K562 (cell line): Measurements from ENCODE around the gene TMEM187. TPM values are rescaled to one million over a fixed set of nuclear protein-coding genes. Genes with fewer than 3 reads are reported as not detected.

Source experiments
- ATAC-seq: fragments of 200-7000 bp; cut with Tn5 transposase; 3 replicates; pipeline ENCODE4 v1.9.1; 2020; ENCODE audit warnings: moderate library complexity
- BruUV-seq: library from RNA; stranded (reverse); fragments of 400-500 nt; replicated peaks from 2 replicates; lab custom pipeline; 2021; lab: Mats Ljungman, UMichigan
- CTCF ChIA-PET: fragments of 300-600 bp; formaldehyde crosslinking; extraction: SDS; loops from one replicate; lab custom pipeline; 2021; ENCODE audit warnings: low intra/inter-chr PET ratio; lab: Yijun Ruan, JAX
- POLR2A ChIA-PET: fragments of 300-600, 350-650 bp; sonication (Branson Sonifier 250); formaldehyde crosslinking; extraction: SDS; loops from one replicate; lab custom pipeline; 2021; ENCODE audit warnings: antibody characterized with exemption, inconsistent platforms; lab: Yijun Ruan, JAX
- DNase-seq, 4 experiments: peaks; one replicate each; pipeline versions ENCODE4 v3.0.0 to v3.0.0-alpha.2; 2011 to 2018; ENCODE audit warnings: low spot score in 3 of 4, mixed read lengths in 3 of 4; ENCODE audit errors: extremely low read depth in 1 of 4
- FAIRE-seq: peaks from 2 replicates; lab custom pipeline; 2011; peaks lifted over from hg19 to GRCh38; lab: Jason Lieb, UNC
- H2AFZ ChIP-seq: 2 replicates; pipeline ENCODE4 v1.6.0; 2011; ENCODE audit warnings: low read depth, low read length, control low read depth, inconsistent platforms
- H3K27ac ChIP-seq: fragments of 200-600 bp; 3 replicates; pipeline ENCODE4 v1.8.0; 2011; ENCODE audit warnings: low read depth, mild to moderate bottlenecking, control low read depth, inconsistent platforms, low read length, moderate library complexity, mixed read lengths; ENCODE audit errors: extremely low read depth
- H3K27me3 ChIP-seq, 2 experiments: fragments of 300-600 bp in 1 of 2; 2 replicates in 1 of 2; 3 replicates in 1 of 2; pipeline versions ENCODE4 v1.6.0 to v1.8.0; 2011; ENCODE audit warnings: inconsistent platforms in 2 of 2, low read length in 2 of 2, mild to moderate bottlenecking in 1 of 2, mixed read lengths in 1 of 2, moderate library complexity in 1 of 2; ENCODE audit not compliant: control insufficient read depth in 2 of 2, insufficient read depth in 2 of 2
- H3K36me3 ChIP-seq: fragments of 300-600 bp; 3 replicates; pipeline ENCODE4 v1.8.0; 2011; ENCODE audit warnings: mild to moderate bottlenecking, low read length, inconsistent platforms; ENCODE audit not compliant: control insufficient read depth, insufficient read depth
- H3K4me1 ChIP-seq, 2 experiments: fragments of 200-600 bp in 1 of 2; replicated peaks in 1 of 2; 2 replicates in 1 of 2; 3 replicates in 1 of 2; pipeline versions ENCODE4 v1.5.1 to v1.8.0; 2011; ENCODE audit warnings: inconsistent platforms in 2 of 2, low read length in 2 of 2, mild to moderate bottlenecking in 1 of 2, mixed read lengths in 1 of 2, moderate library complexity in 1 of 2; ENCODE audit not compliant: control insufficient read depth in 2 of 2, insufficient read depth in 2 of 2
- H3K4me2 ChIP-seq: 2 replicates; pipeline ENCODE4 v1.6.1; 2011; ENCODE audit warnings: low read length, control low read depth, inconsistent platforms, mixed read lengths; ENCODE audit not compliant: insufficient read depth
- H3K4me3 ChIP-seq: fragments of 200-600 bp; sonication (generic), shearing (Covaris generic); 2 replicates; pipeline ENCODE4 v1.5.1; 2016; ENCODE audit warnings: control low read depth, inconsistent platforms
- H3K79me2 ChIP-seq: fragments of 200-600 bp; 3 replicates; pipeline ENCODE4 v1.8.0; 2011; ENCODE audit warnings: low read length, inconsistent platforms; ENCODE audit not compliant: control insufficient read depth, insufficient read depth
- H3K9ac ChIP-seq, 2 experiments: 2 replicates each; pipeline versions ENCODE4 v1.6.0 to v1.6.1; 2011; ENCODE audit warnings: low read depth in 2 of 2, low read length in 2 of 2, control low read depth in 1 of 2, inconsistent platforms in 1 of 2, mild to moderate bottlenecking in 1 of 2, mixed read lengths in 1 of 2; ENCODE audit not compliant: insufficient read depth in 1 of 2
- H3K9me1 ChIP-seq: one replicate; pipeline ENCODE4 v1.6.0; 2011; ENCODE audit warnings: inconsistent platforms, mild to moderate bottlenecking, low read length, moderate library complexity; ENCODE audit not compliant: control insufficient read depth, insufficient read depth
- H3K9me3 ChIP-seq: replicated peaks from 2 replicates; pipeline ENCODE4 v1.5.1; 2011; ENCODE audit warnings: low read depth, low read length, inconsistent platforms; ENCODE audit not compliant: control insufficient read depth, insufficient read depth
- H4K20me1 ChIP-seq: replicated peaks from 2 replicates; pipeline ENCODE4 v1.6.1; 2011; ENCODE audit warnings: low read length, inconsistent platforms, mixed read lengths; ENCODE audit not compliant: control insufficient read depth, insufficient read depth
- CCNT2 ChIP-seq: IDR thresholded peaks from 2 replicates; pipeline ENCODE4 v1.6.1; 2011; ENCODE audit warnings: borderline replicate concordance, low read depth, mild to moderate bottlenecking, moderate library complexity, mixed read lengths, low read length; ENCODE audit not compliant: insufficient read length; ENCODE audit errors: extremely low read depth
- CTBP1 ChIP-seq: fragments of 450-650 bp; IDR thresholded peaks from 2 replicates; pipeline ENCODE4 v1.6.1; 2016; ENCODE audit warnings: borderline replicate concordance
- E2F6 ChIP-seq, 2 experiments: IDR thresholded peaks; 2 replicates each; pipeline ENCODE4 v1.6.1; 2011; ENCODE audit warnings: borderline replicate concordance in 1 of 2, control low read depth in 1 of 2, low read depth in 1 of 2, low read length in 1 of 2, mild to moderate bottlenecking in 1 of 2, mixed read lengths in 1 of 2, moderate library complexity in 1 of 2; ENCODE audit not compliant: insufficient read depth in 1 of 2, insufficient read length in 1 of 2, poor library complexity in 1 of 2, severe bottlenecking in 1 of 2; ENCODE audit errors: extremely low read depth in 1 of 2
- EP400 ChIP-seq: fragments of 450-650 bp; IDR thresholded peaks from 2 replicates; pipeline ENCODE4 v1.6.1; 2017; ENCODE audit warnings: antibody characterized with exemption, mild to moderate bottlenecking, moderate library complexity
- HDAC1 ChIP-seq, 2 experiments: fragments of 450-650 bp; IDR thresholded peaks; 2 replicates each; pipeline ENCODE4 v1.6.1; 2016 to 2017; ENCODE audit warnings: inconsistent platforms in 1 of 2, mild to moderate bottlenecking in 1 of 2, moderate library complexity in 1 of 2
- HMG20B ChIP-seq: fragments of 250-450 bp; sonication (Bioruptor Pico); IDR thresholded peaks from 2 replicates; pipeline ENCODE4 v1.5.0; 2021; ENCODE audit warnings: mild to moderate bottlenecking
- IRF2 ChIP-seq: sonication (generic); formaldehyde crosslinking; IDR thresholded peaks from 2 replicates; pipeline ENCODE4 v1.8.1; 2022; ENCODE audit warnings: mild to moderate bottlenecking, missing genetic modification reagents
- MNT ChIP-seq, 2 experiments: fragments of 450-650 bp; conservative IDR thresholded peaks; 2 replicates each; pipeline ENCODE4 v1.6.1; 2017; ENCODE audit warnings: mild to moderate bottlenecking in 2 of 2, moderate library complexity in 2 of 2
- NR2C1 ChIP-seq, 2 experiments: fragments of 450-650 bp; IDR thresholded peaks; 2 replicates each; pipeline ENCODE4 v1.6.1; 2017; ENCODE audit warnings: mild to moderate bottlenecking in 2 of 2, antibody characterized with exemption in 1 of 2, inconsistent platforms in 1 of 2, missing compliant biosample characterization in 1 of 2, missing genetic modification characterization in 1 of 2
- NR3C1 ChIP-seq: sonication (generic); formaldehyde crosslinking; IDR thresholded peaks from 2 replicates; pipeline ENCODE4 v1.8.1; 2022; ENCODE audit warnings: missing genetic modification reagents
- RB1 ChIP-seq: fragments of 450-650 bp; IDR thresholded peaks from 2 replicates; pipeline ENCODE4 v1.6.1; 2017; ENCODE audit warnings: low read depth, mild to moderate bottlenecking
- TFAP4 ChIP-seq: sonication (generic); formaldehyde crosslinking; IDR thresholded peaks from 2 replicates; pipeline ENCODE4 v1.8.0; 2022; ENCODE audit warnings: missing genetic modification reagents, mild to moderate bottlenecking, moderate library complexity, borderline replicate concordance
- ZNF140 ChIP-seq: fragments of 250-450 bp; sonication (Bioruptor Pico); IDR thresholded peaks from 2 replicates; pipeline ENCODE4 v1.8.0; 2021; ENCODE audit warnings: moderate library complexity, mild to moderate bottlenecking, inconsistent platforms
- ZNF174 ChIP-seq: fragments of 250-450 bp; sonication (Bioruptor Pico); IDR thresholded peaks from 2 replicates; pipeline ENCODE4 v1.4.0; 2020; ENCODE audit warnings: mild to moderate bottlenecking
- ZNF778 ChIP-seq: fragments of 450-650 bp; formaldehyde crosslinking; IDR thresholded peaks from 2 replicates; pipeline ENCODE4 v1.4.0; 2020; ENCODE audit warnings: mild to moderate bottlenecking, moderate library complexity
- WGBS: fragments of 100-300 bp; shearing (Covaris generic); methylation state at CpG from one replicate; pipeline ENCODE4 v1.1.6; 2016; ENCODE audit warnings: low coverage, mixed read lengths; ENCODE audit not compliant: insufficient coverage; ENCODE audit errors: missing lambda C conversion rate; 5-methylcytosine and 5-hydroxymethylcytosine counted together
- in situ Hi-C: fragments of 300-500 bp; cut with MboI; formaldehyde crosslinking; loops from 4 replicates; pipeline ENCODE4 v1.15.0; 2018; ENCODE audit warnings: inconsistent platforms, mixed read lengths
- intact Hi-C: fragments of 100-400 bp; cut with micrococcal nuclease; formaldehyde crosslinking; loops from 2 replicates; pipeline ENCODE4 v1.14.2; 2022
- polyA plus RNA-seq, 8 experiments: library from polyadenylated mRNA; depleted of rRNA in 4 of 8; stranded (reverse) in 5 of 8; unstranded in 3 of 8; fragments of >200 nt; fragmentation: Nextera tagmentation in 2 of 8; fragmentation: Illumina TruSeq in 1 of 8; extraction: Ambion mirVana in 2 of 8; extraction: Trizol in 1 of 8; gene quantifications; 2 replicates each; pipeline versions ENCODE4 v1.2.1 to v1.2.3, GENCODE V29; 2011 to 2014; ENCODE audit warnings: inconsistent platforms in 1 of 8, missing spikeins in 1 of 8
- total RNA-seq, 7 experiments: library from RNA; depleted of rRNA in 6 of 7; stranded (reverse); fragments of >200 nt in 6 of 7; fragmentation: Illumina TruSeq in 2 of 7; extraction: Trizol in 2 of 7; gene quantifications; 2 replicates each; pipeline versions ENCODE4 v1.2.1 to v1.2.3, GENCODE V29; 2011 to 2021; ENCODE audit warnings: low replicate concordance in 1 of 7

Gene TMEM187
- total and polyA plus RNA-seq, 9 of the 15 experiments (the other 6 are each of a cell fraction or from before 2014, with no cell fraction given) = 0.13 to 6.4 (median 1.6) TPM

GRCh38 chrX:153934762-153935325, 37.7 kb upstream of the TMEM187 start, which contains the start of gene NAA10 (continued):
- TF ChIP-seq ZNF778 (CRISPR knock-in tag) = no peak

- no peaks in the 10 kb centered on the region for H3K9me3 ChIP-seq
- peak overlapping the region; percentile 61 for H3K4me2 ChIP-seq
- BruUV-seq = no TSS peak
- DNase-seq = peak in 2 of 4 experiments; percentile 28 to 45
- H3K79me2 ChIP-seq = peaks cover 32% of the 10 kb centered on the region
- H3K4me3 ChIP-seq = peak overlapping the region; percentile 29
- ChIA-PET CTCF (no interaction called here), POLR2A (interaction anchor here (0.6 to 2.0 kb wide), 4 partner anchors 10 to 141 kb away, joined by 3 to 12 read pairs (median 4); partner anchors contain the start of genes IDH3G, RENBP and SSR4)
- peak overlapping the region; percentile 46; the same call in 1 of the 3 replicates for H3K27ac ChIP-seq
- in situ Hi-C loops (no loop called here), intact Hi-C loops (no loop called here)
- peaks cover 36% of the 10 kb centered on the region; the same call in 2 of the 3 replicates for H3K36me3 ChIP-seq
- FAIRE-seq = peak; percentile 49
- H2AFZ ChIP-seq = peak overlapping the region; percentile 83
- no peaks in the 10 kb centered on the region for H3K9me1 ChIP-seq
- peak overlapping the region; percentile 45 to 87 for H3K9ac ChIP-seq
- 22% methylated on average over 15 of the region's 32 CpGs for WGBS
- peaks cover 12 to 40% of the 10 kb centered on the region in 2 experiments; a peak in 4 of 5 replicates for H3K4me1 ChIP-seq
- ATAC-seq = peak; percentile 7
- H3K27me3 ChIP-seq = no peaks in the 10 kb centered on the region
- H4K20me1 ChIP-seq = no peaks in the 10 kb centered on the region
- TF ChIP-seq HMG20B (CRISPR knock-in tag) (no peak), CTBP1 (peak; percentile 16; the same call in 1 of the 2 replicates), ZNF174 (CRISPR knock-in tag) (no peak), TFAP4 (CRISPR knock-in tag) (0 out of 2 replicates have a peak, but pooled peaks have one; percentile 26), EP400 (peak; percentile 70), E2F6 (IDR thresholded peaks at IDR 0.05; ENCODE audit: borderline replicate concordance in 1 of 2, extremely low read depth in 1 of 2, insufficient read depth in 1 of 2, insufficient read length in 1 of 2, low read depth in 1 of 2, low read length in 1 of 2, poor library complexity in 1 of 2, severe bottlenecking in 1 of 2) (peak; percentile 25 to 52), NR3C1 (no peak), CCNT2 (peak; percentile 4), NR2C1 (IDR thresholded peaks at IDR 0.05) (peak; percentile 44), NR2C1 (tag; IDR thresholded peaks at IDR 0.05) (0 out of 2 replicates have a peak, but pooled peaks have one; percentile 17), RB1 (0 out of 2 replicates have a peak, but pooled peaks have one; percentile 9), IRF2 (no peak), ZNF140 (CRISPR knock-in tag) (no peak), HDAC1 (IDR thresholded peaks at IDR 0.05) (0 out of 4 replicates have a peak, but pooled peaks of 1 of the 2 experiments have one; percentile 36), MNT (conservative IDR thresholded peaks at IDR 0.05) (peak; percentile 55 to 77; a peak in 3 of 4 replicates)
These were observed 37.2 kb upstream of the TMEM187 start for GRCh38 chrX:153935326-153935851.
